Effector CD8-positive, alpha-beta T cell (primary cell): ENCODE measurements around the gene EEFSEC.

Experiments
- DNase-seq: peaks from one replicate; lab custom pipeline; 2025; lab: John Stamatoyannopoulos, UW

The EEFSEC gene

DNA sequence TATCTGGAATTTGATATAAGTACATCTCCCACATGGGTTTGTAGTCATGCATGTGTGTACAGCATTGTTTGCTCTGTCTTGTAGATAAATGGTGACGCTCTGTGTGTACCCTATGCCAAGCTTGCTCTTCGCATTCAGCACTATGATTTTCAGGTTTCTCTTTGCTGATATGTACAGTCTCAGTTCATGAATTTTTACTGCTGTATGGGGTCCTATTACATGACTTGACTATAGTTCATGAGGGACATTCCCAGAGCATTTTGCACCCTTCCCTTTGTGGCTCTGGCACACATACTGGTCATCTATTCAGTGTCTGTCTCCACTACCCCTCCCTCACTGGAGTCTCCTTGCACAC, 132.7 kb downstream of the EEFSEC start:
- DNase-seq: no peak

DNA sequence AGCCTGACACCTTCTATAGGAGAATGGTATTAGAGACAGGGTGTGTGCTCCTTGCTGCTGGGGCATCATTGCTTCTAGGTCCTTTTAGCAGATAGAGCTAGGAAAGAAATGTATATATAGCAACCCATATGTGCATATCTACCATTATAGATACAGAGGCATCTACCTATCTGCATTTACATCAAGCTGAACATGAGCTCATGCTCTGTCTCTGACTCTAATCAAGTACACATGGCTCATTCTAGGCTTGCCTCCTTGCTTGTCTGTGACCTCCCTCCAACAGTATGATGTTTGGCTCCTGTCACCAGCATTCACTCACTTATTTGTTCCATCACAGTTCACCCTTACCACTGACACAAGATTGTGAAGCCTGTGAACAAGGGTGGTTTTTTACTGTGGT, 133.4 kb downstream of the EEFSEC start:
- DNase-seq: no peak

DNA sequence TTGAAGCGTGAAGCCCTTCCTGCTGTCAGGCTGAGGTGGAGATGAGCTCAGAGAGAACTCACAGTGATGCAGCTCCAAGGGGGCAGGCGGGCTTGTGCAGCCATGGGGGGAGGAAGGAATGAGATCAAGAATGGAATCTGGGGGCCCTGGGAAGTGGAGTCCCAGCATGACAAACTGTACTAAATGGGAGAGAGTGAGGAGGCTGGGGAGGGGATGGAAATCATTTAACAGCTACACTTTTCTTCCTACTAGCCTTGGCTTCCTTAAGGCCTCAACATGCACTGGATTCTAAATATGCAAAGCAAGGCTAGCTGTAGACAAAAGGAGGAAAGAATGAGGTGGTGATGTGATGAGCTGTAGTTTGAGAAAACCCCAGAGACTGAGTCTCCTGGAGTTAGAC, 133.9 kb downstream of the EEFSEC start:
- DNase-seq: no peak

DNA sequence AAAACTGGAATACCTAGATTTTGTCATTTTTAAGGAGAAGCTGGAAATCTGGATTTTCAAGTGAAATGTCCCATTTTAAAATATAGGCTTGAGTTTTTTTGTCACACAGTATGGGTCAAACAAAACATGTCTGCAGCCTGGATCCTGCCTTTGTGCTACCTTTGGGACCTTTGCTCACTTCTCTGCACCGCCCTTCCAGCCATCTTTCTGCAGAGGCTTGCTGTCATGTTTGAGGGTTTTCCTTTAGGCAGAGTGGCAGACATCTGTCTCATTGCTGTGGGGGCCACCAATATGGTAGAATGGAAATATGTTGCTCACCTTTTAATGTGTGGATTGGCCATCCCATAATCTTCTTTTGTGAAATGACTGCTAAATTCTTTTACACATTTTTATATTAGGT, 136.3 kb downstream of the EEFSEC start:
- DNase-seq: no peak

DNA sequence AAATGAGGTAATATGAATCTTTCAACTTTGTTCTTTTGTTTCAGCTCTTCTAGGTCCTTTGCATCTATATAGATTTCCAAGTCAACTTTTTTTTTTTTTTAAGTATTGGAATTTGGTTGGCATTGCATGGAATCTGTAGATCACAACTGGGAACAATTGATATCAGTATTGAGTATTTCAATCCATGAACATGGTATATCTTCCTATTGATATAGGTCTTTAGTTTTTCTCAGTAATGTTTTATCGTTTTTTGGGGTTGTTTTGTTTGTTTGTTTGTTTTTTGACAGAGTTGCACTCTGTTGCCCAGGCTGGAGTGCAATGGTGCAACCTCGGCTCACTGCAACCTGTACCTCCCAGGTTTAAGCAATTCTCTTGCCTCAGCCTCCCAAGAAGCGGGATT, 137.2 kb downstream of the EEFSEC start:
- DNase-seq: no peak

DNA sequence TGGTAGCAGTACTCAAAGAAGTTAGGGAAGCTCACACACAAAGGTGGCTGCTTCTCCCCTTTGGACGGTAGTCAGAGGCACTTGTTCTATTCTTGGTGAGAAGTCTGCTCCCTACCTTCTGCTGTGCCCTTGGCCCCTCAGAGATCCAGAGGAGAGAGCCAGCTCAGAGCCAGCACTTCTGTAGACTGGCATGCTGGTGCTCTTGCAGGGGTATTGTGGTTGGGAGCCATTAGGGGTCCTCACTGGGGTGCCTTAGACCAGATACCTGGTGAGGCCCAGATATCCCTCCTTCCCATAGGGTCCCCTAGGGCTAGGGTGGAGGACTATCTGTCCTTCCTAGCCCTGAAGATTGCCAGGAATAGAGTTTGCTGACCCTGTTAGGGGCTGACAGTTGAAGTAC, 140.6 kb downstream of the EEFSEC start:
- DNase-seq: no peak

DNA sequence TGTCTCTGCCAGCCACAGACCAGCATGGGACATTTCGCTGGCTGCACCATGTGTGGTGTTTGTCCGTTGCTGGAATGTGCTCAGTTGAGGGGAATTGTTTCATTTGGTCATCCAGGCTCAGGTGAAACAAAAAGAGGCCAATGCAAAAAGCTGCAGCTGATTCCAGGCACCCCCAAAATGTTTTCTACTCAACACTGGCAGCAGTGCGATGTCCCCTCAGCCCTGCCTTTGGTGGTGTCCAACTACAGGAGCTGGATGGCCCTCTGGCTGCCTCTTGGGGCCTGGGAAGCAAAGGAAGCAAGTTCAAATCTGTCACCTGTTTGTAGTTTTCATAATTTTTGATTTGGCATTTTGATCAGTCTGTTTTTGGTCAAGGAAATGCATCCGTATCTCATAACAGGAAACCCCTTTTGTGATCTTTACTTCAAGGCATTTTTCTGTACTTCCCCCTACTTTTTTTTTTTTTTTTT, 141.8 kb downstream of the EEFSEC start:
- no peak for DNase-seq

DNA sequence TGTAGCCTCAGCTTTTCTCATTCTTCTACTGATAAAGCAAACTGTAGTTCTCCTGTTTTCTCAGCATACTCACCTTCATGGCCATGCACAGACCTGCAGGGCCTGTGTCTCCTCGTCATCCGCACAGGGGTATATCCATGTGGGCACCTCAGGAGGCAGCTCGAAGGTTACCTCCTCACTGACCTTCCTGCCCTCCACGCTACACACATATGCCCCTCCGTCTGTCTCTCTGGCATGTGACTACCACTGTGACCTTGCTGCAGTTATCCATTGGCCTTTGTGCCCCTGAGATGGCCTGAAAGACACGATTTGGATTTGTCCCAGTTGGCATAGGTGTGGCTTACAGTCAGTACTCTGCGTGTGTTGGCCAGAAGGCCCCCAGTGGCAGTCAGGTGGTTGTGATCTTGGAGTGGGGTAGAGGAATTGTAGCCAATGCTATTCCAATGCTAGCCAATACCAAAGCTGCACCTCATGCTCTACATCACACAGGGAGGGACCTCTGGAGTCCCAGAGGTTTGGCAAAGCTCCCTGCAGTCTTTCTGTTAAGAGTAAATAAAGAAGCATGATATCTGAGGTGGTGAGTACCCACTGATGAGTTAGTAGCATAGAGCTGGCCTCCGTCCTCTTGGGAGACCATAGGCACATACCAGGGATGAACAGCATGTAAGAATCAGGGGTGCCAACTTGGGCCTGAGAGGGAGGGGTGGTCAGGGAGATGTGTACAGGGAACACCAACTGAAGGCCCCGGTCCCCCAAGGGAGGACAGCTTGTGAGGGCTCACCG, 143.4 kb downstream of the EEFSEC start:
- DNase-seq: no peak

DNA sequence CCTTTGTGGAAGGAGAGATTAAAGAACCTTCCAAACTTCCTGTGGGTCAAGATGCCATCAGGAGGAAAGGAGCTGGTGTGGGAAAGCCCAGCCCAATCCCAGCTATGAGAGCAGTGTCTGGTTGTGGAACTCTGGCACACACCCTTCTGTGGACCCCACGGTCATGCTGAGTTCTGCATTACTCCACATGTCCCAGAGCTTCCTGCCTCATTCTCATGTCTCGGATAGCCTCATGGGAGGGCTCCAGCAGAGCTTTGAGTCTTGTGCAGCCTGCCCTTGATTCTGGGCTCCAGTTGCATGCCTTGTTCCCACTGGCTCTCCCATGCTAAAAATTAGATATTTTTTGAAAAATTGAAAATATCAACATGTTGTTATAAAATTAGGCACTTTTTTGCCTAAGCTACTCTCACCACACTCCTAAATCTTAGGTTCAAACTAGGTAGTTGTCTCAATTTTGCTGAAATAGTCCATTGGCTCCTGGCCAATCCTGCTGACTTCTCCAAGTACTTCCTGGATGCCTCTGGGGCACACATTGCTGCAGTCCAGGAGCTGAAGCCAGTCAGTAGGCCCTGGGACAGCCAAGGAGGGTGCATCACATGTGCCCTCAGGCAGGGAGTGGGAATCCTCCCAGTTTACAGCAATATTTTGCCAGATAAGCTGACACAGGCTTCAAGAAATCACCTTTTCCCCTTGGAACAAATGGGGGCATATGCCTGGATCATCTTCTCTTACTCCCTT, 144.3 kb downstream of the EEFSEC start:
- DNase-seq: no peak

DNA sequence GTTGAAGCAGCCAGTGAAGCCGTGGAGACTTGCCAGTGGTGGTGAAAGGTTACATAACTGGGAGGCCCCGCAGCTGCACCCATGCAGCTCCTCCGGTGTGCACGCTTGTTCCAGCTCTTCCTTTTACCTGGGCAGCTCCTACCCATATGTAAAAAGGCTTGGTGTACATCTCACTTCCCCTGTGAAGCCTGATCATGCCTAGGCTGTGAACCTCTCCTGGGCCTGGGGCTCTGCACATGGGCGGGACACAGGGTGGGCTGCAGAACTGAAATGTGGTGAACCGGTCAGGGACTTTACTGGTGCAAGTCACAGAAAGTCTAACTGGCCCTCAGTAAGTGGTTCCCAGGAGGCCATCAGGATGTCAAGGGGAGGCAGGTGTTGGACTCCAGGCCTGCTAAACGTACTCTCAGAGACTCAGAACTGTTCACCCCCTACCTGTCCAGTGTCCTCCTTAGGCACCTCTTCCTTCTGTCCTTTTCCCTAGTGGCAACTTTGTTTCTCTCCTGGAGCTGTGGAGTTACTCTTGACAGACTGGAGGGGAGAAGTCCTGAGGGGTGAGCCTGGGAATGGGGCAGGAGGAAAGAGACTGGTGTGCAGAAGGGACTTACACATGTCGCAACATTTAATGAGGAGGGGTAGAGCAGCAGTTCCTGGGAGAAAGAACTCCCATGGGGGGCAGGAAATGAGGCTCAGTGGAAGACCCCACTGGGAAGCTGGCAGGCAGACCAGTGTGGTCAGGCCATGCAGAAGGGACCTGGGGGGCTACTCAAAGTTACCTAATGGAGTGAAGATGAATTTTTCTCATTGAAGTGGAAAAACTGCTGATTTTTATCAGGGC, 148.1 kb downstream of the EEFSEC start:
- DNase-seq: no peak

DNA sequence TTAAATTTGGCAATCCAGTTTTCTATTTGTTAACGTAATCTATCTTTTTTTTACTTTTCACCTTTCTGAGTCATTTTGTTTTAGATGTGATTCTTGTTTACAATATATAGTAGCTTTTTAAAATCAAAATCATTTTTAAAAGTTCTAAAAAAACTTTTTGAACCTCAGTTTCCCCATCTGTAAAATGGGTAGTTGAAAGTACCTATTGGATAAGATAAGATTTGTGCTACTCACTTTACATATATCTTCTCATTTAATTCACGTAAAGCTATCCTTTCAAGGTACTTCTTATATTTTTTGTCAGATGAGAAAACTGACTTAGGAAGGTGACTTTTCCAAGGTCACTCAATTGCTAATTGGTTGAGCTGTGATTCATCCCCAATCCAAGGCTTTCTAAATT, 153.2 kb downstream of the EEFSEC start:
- DNase-seq: no peak

DNA sequence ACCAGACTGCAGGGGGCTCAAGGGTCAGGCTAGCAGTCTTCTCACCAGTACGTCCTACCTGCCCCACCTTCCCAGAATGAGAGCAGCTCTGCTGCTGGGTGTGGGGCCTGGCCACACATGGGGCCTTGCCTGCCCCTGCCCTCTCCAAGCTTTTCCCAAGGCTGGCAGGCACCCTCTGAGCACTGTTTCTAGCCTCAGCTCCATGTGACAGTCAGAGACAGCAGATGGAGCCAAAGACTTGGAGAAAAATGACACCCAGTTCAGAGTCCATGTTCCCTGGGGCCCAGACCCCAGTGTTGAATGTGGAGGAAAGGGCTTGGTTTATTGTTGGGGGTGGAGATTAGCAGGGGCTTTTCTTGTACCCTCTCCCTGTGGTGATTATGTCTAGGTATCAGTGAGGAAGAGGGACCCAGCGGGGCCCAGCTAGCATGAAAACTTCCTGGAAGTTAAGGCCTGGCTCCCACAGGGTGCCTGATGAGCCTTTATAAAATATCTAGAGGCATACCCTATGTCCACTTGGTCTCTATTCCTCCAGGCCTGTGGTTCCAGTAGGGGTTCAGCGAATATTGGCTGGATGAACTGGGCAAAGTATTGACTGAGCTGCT, 153.8 kb downstream of the EEFSEC start:
- DNase-seq: no peak

DNA sequence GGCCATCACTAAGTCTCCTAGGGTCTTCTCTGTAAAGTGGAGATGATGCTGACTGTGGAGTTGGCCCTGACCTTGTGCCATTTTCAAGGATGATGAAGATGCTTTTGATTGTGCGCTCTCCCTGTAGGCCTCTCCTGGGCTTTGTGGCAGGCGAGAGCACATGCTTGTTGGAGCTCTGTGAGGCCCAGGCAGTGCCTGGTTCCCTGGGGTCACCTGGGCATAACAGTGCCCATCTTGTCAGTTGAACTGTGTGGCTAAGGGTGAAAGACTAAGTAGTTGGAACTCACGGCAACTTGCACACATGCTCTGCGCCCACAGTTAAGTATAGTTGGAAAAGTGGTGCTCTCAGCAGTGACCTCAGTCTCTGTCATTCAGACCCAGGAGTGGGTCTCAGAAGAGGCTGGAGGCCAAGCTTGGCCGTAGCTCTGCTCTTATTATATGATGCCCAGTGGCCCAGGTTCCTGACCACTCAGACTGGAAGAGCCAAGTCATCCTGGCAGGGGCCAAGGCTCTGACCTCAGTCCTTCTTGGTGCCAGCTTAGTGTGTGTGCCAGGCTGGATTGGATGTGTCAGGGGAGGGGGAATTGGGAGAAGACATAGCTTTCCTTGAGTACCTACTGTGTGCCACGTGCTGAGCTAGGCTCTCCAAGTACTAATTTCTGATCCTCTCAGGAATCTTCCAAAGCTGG, 154.6 kb downstream of the EEFSEC start:
- DNase-seq: no peak

DNA sequence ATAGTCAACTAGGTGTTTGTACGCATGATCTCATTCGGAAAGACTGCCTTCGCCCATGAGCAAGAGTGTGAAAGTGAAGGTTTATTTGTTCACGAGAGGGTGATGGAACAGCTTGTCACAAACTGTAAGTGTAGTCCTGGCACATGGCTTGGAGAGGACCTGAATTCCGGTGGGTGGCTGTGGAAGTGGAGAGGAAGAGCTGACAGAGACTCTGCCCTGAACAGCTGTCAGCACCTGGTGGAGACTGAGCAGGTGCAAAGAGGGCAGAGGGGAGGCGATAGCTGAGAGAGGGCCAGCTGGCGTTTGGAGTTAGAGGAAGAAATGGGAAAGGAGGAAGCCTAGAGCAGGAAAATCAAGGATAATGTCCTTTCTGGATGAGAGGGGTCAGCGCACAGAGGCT, 155.7 kb downstream of the EEFSEC start:
- DNase-seq: no peak

DNA sequence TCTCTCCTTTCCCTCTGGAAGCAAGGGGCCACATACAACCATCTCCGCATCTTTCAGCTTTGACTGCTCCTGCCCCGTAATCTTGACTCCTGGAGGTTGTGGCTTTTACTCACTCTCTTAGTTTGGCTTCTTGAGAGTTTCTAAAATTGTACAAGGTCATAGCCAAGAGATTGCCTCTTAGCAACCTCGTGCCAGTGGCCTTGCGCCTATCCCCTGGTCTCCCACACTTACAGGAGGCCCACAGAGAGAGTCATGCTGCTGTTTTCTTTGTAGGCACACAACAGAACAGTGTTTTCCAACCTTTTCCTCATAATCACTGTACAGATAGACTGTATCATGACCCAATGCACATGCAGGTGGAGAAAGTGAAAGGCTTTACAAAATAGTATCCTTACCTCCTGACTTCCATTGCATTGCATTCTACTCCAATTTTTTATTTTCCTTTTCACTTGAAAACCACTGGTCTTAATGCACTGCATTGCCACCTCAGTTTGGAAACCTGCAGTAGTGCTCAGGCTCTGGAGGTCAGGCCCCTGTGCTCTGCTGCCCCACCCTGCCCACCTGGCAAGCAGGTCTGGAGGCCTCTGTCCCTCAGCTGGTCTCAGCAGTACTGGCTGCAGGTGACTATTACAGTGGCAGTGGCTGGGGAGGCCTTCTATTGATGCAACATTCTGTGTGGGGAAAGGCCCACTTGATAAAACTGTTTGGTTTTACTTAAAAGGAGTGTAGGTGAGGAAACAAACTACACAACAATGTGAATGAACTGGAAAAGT, 157.2 kb downstream of the EEFSEC start:
- DNase-seq: no peak

DNA sequence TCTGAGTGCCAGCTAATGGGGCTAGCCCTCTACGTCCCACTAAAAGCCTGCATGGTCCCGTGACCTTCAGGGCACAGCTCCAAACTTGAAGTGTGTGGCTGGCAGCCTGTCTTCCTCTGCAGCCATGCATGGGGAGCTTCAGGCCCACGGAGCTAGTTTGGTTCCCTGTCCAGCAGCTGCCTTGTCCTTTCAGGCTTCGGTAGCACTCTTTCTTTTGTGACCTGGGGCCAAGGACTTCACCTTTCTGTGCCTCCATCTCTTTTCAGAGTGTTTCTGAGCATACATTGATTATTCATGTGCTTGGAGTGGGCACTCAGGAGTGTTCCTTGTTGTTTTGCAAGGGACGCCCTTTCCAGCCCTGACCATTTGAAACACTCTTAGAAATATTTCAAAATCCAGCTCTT, 158.2 kb downstream of the EEFSEC start:
- no peak for DNase-seq

DNA sequence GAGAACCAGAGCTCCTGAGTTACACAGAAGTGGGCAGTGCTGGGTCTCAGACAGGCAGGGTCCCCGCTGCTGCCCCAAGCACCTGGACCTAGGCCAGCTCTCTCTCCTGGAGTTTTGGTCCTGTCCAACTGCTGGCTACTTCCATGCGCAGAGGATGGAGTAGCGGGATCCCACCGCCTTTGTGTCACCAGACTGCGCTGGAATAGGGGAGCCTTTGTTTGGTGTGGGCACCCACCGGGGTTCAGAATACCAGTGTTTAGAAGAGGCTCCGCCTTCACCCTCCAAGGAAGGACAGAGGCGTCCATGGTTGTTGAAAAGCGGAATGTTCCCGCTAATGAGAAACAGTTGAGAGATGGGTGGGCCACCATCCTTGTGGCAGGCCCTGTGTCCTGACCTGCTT, 159.0 kb downstream of the EEFSEC start:
- no peak for DNase-seq

DNA sequence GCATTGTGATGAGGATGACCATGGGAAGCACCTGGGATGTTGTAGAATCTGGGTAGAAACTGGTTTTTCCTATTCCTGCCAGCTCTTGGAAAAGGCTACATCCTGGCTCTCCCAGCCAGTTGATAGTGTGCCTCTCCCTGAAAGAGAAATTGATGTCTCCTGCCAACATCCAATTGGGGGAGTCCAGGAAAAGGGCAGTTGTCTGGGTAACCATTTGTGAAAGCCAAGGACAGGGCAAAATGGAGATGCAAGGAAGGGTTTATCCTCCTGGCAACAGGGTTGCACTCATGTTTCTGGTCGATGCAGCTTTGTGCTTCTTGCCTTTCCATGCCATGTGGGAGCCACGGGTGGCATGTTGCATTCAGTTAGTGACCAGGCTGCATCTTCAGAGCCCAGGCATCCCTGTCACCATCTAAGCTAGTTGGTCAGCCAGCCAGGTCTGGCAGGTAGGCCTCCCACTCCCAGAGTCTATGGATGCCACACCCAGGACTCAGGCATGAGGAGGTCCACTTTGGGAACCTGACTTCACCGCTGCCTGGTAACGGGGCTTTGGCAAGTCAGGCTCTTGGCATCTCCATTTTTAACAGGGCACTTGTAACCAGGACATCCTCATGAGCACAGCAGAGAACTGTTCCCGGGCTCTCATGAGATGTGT, 159.9 kb downstream of the EEFSEC start:
- DNase-seq: no peak

DNA sequence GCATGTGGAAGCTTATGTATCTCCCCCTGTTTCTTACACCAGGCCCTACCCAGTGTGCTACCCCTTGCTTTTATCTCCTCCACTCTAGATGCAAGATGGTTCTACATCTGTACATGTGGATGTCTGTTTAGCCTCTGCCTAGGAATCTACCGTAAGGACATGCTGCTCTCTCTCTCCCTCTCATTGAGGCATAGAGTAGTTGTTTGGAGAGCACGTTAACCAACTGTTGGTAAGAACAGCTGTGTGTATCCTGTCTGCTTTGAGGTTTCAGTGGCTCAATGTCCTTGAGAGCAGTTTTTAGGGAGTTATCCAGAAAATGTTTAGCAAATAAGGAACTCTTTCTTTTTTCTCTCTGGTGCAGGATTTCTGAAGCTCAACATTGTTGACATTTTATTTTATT, 160.7 kb downstream of the EEFSEC start:
- no peak for DNase-seq

DNA sequence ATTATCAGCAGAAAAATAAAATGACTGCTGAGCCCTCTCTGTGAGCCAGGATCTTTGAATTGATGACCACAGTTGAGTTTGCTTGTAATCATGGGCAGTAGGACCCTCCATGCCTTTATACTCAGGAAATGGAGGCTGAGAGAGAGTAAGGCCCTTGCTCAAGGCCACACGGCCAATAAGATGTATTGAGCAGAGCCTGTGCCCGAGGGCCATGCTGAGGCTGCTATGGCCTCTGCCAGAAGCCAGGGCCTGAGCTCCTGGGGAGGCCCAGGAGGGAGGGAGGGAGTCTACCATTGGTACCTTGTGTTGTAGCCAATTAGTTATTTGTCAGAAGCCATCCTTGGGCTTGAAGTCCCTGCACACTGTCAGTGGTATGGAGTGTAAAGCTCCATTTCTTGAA, 162.0 kb downstream of the EEFSEC start:
- DNase-seq: no peak
